ENCODE data around the gene TAF4B. TPM values are rescaled to one million over a fixed set of nuclear protein-coding genes. Genes with fewer than 3 reads are reported as not detected.
"Not testable (repeated sequence)": the region's sequence is repeated elsewhere in the genome, so short reads cannot be mapped to it uniquely, and the experiment has no call there.

Gene TAF4B
- total and polyA plus RNA-seq, 10 of the 15 experiments (the other 5 are each of a cell fraction or from before 2014, with no cell fraction given): 2.3 to 15.0 (median 12.2) TPM

DNA sequence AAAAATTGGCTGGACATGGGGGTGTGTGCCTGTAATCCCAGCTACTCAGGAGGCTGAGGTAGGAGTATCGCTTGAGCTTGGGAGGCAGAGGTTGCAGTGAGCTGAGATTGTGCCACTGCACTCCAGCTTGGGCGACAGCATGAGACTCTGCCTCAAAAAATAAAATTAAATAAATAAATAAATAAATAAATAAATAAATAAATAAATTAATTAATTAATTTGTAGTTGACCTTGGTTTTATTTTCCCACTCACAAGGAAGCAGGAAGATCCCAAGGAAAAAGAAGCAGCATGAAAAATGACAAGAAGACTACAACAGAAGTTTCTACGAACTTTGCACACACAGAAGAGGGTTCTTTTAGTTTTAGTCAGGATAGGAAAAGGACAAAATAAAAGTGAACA, 211.4 kb downstream of the TAF4B start:
- H3K79me2 ChIP-seq (ENCODE audit: control insufficient read depth, insufficient read depth, low read length); H3K27me3 ChIP-seq (replicated peaks in 1 of 2; ENCODE audit: control insufficient read depth in 2 of 2, insufficient read depth in 2 of 2, low read length in 1 of 2); H3K36me3 ChIP-seq (ENCODE audit: control insufficient read depth in 2 of 2, insufficient read depth in 2 of 2, low read length in 1 of 2); DNase-seq (ENCODE audit: low read depth, low spot score); in situ Hi-C loops (cut with MboI); H4K20me1 ChIP-seq (ENCODE audit: control insufficient read depth, insufficient read depth); H3K4me2 ChIP-seq (ENCODE audit: control insufficient read depth, insufficient read depth); FAIRE-seq; POLR2A ChIA-PET; H3K9ac ChIP-seq (ENCODE audit: control insufficient read depth, insufficient read depth, low read length); H2AFZ ChIP-seq (ENCODE audit: control insufficient read depth, low read depth, low read length); H3K4me3 ChIP-seq; H3K27ac ChIP-seq (ENCODE audit: control insufficient read depth, insufficient read depth); BruUV-seq (replicated peaks); ATAC-seq; intact Hi-C loops (cut with micrococcal nuclease; ENCODE audit: unreplicated experiment); H3K9me3 ChIP-seq (replicated peaks; ENCODE audit: control insufficient read depth, insufficient read depth, low read length): not testable (repeated sequence)
- CTCF ChIA-PET: interaction anchor here (1.3 to 3.8 kb wide), 3 partner anchors 19 to 54 kb away, joined by 3 to 12 read pairs (median 11); no protein-coding TSS in a partner anchor
- 69% methylated on average over 3 of the region's 3 CpGs for WGBS (ENCODE audit: insufficient coverage, insufficient replicate concordance, low lambda C conversion rate, missing lambda C conversion rate)
- RAD21 ChIA-PET (ENCODE audit: unreplicated experiment): interaction anchor here (1.7 to 3.7 kb wide), 2 partner anchors 12 to 49 kb away, joined by 12 read pairs; no protein-coding TSS in a partner anchor
- peaks cover 13% of the 10 kb centered on the region for H3K4me1 ChIP-seq (ENCODE audit: control insufficient read depth, insufficient read depth, low read length)
- SMC1A ChIA-PET (ENCODE audit: uncharacterized antibody, unreplicated experiment): interaction anchor here (0.9 to 3.0 kb wide), 5 partner anchors 11 to 103 kb away, joined by 3 to 23 read pairs (median 4); no protein-coding TSS in a partner anchor

DNA sequence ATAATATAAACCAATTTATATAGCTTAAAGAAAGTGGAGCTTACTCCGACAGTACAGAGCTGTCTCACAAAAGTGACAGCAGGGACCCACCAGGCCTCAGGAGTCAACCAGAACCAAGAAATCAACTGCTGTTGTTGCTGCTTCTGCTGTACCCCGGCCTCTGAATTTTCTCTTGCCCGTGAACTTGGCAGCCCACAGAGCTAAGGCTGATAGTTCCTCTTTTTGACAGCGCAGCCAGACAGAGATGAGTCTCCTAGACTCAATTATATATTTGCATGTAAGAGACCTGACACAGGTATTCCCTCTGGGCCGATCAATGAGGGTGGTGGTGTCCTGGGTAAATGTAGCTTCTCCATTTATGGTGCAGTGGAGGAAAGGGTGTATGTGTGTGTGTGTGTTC, 212.7 kb downstream of the TAF4B start:
- H3K4me2 ChIP-seq (ENCODE audit: control insufficient read depth, insufficient read depth): no peak overlapping the region; the same call in none of the 2 replicates
- 12% methylated on average over 5 of the region's 5 CpGs for WGBS (ENCODE audit: insufficient coverage, insufficient replicate concordance, low lambda C conversion rate, missing lambda C conversion rate)
- H3K4me3 ChIP-seq: no peak overlapping the region
- peaks cover 10% of the 10 kb centered on the region; the same call in 1 of the 2 replicates for H3K4me1 ChIP-seq (ENCODE audit: control insufficient read depth, insufficient read depth, low read length)
- no peak for FAIRE-seq
- DNase-seq (ENCODE audit: low read depth, low spot score): no peak
- RAD21 ChIA-PET (ENCODE audit: unreplicated experiment): interaction anchor here (0.5 to 3.7 kb wide), 10 partner anchors 10 to 1950 kb away, joined by 3 to 12 read pairs (median 4); no protein-coding TSS in a partner anchor
- SMC1A ChIA-PET (ENCODE audit: uncharacterized antibody, unreplicated experiment): interaction anchor here (0.8 to 3.5 kb wide), 15 partner anchors 10 to 55 kb away, joined by 3 to 23 read pairs (median 4); no protein-coding TSS in a partner anchor
- no peaks in the 10 kb centered on the region for H3K36me3 ChIP-seq (ENCODE audit: control insufficient read depth in 2 of 2, insufficient read depth in 2 of 2, low read length in 1 of 2)
- POLR2A ChIA-PET: interaction anchor here (0.8 to 1.8 kb wide), 6 partner anchors 9 to 49 kb away, joined by 3 to 8 read pairs (median 4); no protein-coding TSS in a partner anchor
- BruUV-seq (replicated peaks): no TSS peak
- no peaks in the 10 kb centered on the region for H3K79me2 ChIP-seq (ENCODE audit: control insufficient read depth, insufficient read depth, low read length)
- intact Hi-C loops (cut with micrococcal nuclease; ENCODE audit: unreplicated experiment): no loop called here
- in situ Hi-C loops (cut with MboI): no loop called here
- H2AFZ ChIP-seq (ENCODE audit: control insufficient read depth, low read depth, low read length): peak overlapping the region; percentile 64
- no peaks in the 10 kb centered on the region for H4K20me1 ChIP-seq (ENCODE audit: control insufficient read depth, insufficient read depth)
- ATAC-seq: peak; percentile 96
- no peaks in the 10 kb centered on the region for H3K27me3 ChIP-seq (replicated peaks in 1 of 2; ENCODE audit: control insufficient read depth in 2 of 2, insufficient read depth in 2 of 2, low read length in 1 of 2)
- CTCF ChIA-PET: interaction anchor here (0.9 to 3.8 kb wide), 8 partner anchors 10 to 109 kb away, joined by 3 to 12 read pairs (median 6); partner anchors contain the start of gene KCTD1
- no peak overlapping the region for H3K9ac ChIP-seq (ENCODE audit: control insufficient read depth, insufficient read depth, low read length)
- no peak overlapping the region for H3K27ac ChIP-seq (ENCODE audit: control insufficient read depth, insufficient read depth)
- no peaks in the 10 kb centered on the region for H3K9me3 ChIP-seq (replicated peaks; ENCODE audit: control insufficient read depth, insufficient read depth, low read length)
- no peak for TF ChIP-seq RBBP5 (conservative IDR thresholded peaks at IDR 0.05)
- TF ChIP-seq, protein P1, sequence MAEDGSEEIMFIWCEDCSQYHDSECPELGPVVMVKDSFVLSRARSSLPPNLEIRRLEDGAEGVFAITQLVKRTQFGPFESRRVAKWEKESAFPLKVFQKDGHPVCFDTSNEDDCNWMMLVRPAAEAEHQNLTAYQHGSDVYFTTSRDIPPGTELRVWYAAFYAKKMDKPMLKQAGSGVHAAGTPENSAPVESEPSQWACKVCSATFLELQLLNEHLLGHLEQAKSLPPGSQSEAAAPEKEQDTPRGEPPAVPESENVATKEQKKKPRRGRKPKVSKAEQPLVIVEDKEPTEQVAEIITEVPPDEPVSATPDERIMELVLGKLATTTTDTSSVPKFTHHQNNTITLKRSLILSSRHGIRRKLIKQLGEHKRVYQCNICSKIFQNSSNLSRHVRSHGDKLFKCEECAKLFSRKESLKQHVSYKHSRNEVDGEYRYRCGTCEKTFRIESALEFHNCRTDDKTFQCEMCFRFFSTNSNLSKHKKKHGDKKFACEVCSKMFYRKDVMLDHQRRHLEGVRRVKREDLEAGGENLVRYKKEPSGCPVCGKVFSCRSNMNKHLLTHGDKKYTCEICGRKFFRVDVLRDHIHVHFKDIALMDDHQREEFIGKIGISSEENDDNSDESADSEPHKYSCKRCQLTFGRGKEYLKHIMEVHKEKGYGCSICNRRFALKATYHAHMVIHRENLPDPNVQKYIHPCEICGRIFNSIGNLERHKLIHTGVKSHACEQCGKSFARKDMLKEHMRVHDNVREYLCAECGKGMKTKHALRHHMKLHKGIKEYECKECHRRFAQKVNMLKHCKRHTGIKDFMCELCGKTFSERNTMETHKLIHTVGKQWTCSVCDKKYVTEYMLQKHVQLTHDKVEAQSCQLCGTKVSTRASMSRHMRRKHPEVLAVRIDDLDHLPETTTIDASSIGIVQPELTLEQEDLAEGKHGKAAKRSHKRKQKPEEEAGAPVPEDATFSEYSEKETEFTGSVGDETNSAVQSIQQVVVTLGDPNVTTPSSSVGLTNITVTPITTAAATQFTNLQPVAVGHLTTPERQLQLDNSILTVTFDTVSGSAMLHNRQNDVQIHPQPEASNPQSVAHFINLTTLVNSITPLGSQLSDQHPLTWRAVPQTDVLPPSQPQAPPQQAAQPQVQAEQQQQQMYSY (CRISPR knock-in tag; IDR thresholded peaks at IDR 0.05): no peak
- TF ChIP-seq ZZZ3 (IDR thresholded peaks at IDR 0.05; ENCODE audit: control insufficient read depth, insufficient read length, low read depth): no peak
- TF ChIP-seq, protein P2, sequence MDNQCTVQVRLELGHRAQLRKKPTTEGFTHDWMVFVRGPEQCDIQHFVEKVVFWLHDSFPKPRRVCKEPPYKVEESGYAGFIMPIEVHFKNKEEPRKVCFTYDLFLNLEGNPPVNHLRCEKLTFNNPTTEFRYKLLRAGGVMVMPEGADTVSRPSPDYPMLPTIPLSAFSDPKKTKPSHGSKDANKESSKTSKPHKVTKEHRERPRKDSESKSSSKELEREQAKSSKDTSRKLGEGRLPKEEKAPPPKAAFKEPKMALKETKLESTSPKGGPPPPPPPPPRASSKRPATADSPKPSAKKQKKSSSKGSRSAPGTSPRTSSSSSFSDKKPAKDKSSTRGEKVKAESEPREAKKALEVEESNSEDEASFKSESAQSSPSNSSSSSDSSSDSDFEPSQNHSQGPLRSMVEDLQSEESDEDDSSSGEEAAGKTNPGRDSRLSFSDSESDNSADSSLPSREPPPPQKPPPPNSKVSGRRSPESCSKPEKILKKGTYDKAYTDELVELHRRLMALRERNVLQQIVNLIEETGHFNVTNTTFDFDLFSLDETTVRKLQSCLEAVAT (IDR thresholded peaks at IDR 0.05): peak; percentile 23; the same call in 1 of the 2 replicates
- TF ChIP-seq FOXM1 (IDR thresholded peaks at IDR 0.05; ENCODE audit: low read depth, low read length): no peak
- no peak for TF ChIP-seq POLR2A (IDR thresholded peaks at IDR 0.05; ENCODE audit: low read depth, low read length)
- TF ChIP-seq ZNF274 (IDR thresholded peaks at IDR 0.05; ENCODE audit: insufficient read depth, insufficient read length): no peak
- TF ChIP-seq, protein P3, sequence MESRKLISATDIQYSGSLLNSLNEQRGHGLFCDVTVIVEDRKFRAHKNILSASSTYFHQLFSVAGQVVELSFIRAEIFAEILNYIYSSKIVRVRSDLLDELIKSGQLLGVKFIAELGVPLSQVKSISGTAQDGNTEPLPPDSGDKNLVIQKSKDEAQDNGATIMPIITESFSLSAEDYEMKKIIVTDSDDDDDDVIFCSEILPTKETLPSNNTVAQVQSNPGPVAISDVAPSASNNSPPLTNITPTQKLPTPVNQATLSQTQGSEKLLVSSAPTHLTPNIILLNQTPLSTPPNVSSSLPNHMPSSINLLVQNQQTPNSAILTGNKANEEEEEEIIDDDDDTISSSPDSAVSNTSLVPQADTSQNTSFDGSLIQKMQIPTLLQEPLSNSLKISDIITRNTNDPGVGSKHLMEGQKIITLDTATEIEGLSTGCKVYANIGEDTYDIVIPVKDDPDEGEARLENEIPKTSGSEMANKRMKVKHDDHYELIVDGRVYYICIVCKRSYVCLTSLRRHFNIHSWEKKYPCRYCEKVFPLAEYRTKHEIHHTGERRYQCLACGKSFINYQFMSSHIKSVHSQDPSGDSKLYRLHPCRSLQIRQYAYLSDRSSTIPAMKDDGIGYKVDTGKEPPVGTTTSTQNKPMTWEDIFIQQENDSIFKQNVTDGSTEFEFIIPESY (IDR thresholded peaks at IDR 0.05): no peak
- no peak for TF ChIP-seq WRNIP1 (IDR thresholded peaks at IDR 0.05; ENCODE audit: borderline replicate concordance, low read depth, low read length)

All from GM12878 (cell line).